HEK293T (cell line): Measurements from ENCODE around the gene TTYH2.

Source experiments
- CTCF ChIA-PET: fragments of 350-600 bp; formaldehyde crosslinking; extraction: SDS; loops from one replicate; lab custom pipeline; 2021; ENCODE audit warnings: antibody characterized with exemption, inconsistent platforms; lab: Yijun Ruan, JAX
- POLR2A ChIA-PET: fragments of 350-600 bp; formaldehyde crosslinking; extraction: SDS; loops from one replicate; lab custom pipeline; 2020; ENCODE audit warnings: antibody characterized with exemption, inconsistent platforms; lab: Yijun Ruan, JAX
- DNase-seq: peaks from one replicate; pipeline ENCODE4 v3.0.0; 2012; ENCODE audit warnings: mixed read lengths; ENCODE audit errors: extremely low spot score
- ARNT ChIP-seq: fragments of 450-650 bp; IDR thresholded peaks from 2 replicates; pipeline ENCODE4 v1.6.1; 2017; ENCODE audit warnings: mild to moderate bottlenecking
- BHLHE40 ChIP-seq: fragments of 450-650 bp; IDR thresholded peaks from 2 replicates; pipeline ENCODE4 v1.6.1; 2016; ENCODE audit warnings: mild to moderate bottlenecking, moderate library complexity, borderline replicate concordance
- CTBP1 ChIP-seq: fragments of 450-650 bp; IDR thresholded peaks from 2 replicates; pipeline ENCODE4 v1.6.1; 2016; ENCODE audit warnings: borderline replicate concordance
- ELF4 ChIP-seq: fragments of 450-650 bp; IDR thresholded peaks from 2 replicates; pipeline ENCODE4 v1.6.1; 2017; ENCODE audit warnings: antibody characterized with exemption
- FOXA1 ChIP-seq: fragments of 450-650 bp; IDR thresholded peaks from 2 replicates; pipeline ENCODE4 v1.6.1; 2016; ENCODE audit warnings: mild to moderate bottlenecking
- FOXK2 ChIP-seq: fragments of 450-650 bp; IDR thresholded peaks from 2 replicates; pipeline ENCODE4 v1.6.1; 2016; ENCODE audit warnings: mild to moderate bottlenecking
- FOXM1 ChIP-seq: fragments of 450-650 bp; IDR thresholded peaks from 2 replicates; pipeline ENCODE4 v1.6.1; 2017; ENCODE audit warnings: mild to moderate bottlenecking, borderline replicate concordance
- HDGF ChIP-seq: fragments of 450-650 bp; IDR thresholded peaks from 2 replicates; pipeline ENCODE4 v1.6.1; 2017; ENCODE audit warnings: antibody characterized with exemption, borderline replicate concordance
- L3MBTL2 ChIP-seq: fragments of 450-650 bp; conservative IDR thresholded peaks from 2 replicates; pipeline ENCODE4 v1.6.1; 2016; ENCODE audit warnings: mild to moderate bottlenecking
- LEF1 ChIP-seq: fragments of 450-650 bp; IDR thresholded peaks from 2 replicates; pipeline ENCODE4 v1.6.1; 2017; ENCODE audit warnings: mild to moderate bottlenecking, borderline replicate concordance
- NFRKB ChIP-seq: fragments of 450-650 bp; IDR thresholded peaks from 2 replicates; pipeline ENCODE4 v1.6.1; 2016; ENCODE audit warnings: mild to moderate bottlenecking, moderate library complexity
- PKNOX1 ChIP-seq: fragments of 450-650 bp; IDR thresholded peaks from 2 replicates; pipeline ENCODE4 v1.6.1; 2016
- SP1 ChIP-seq: fragments of 450-650 bp; IDR thresholded peaks from 2 replicates; pipeline ENCODE4 v1.6.1; 2017
- SUZ12 ChIP-seq: fragments of 450-650 bp; IDR thresholded peaks from 2 replicates; pipeline ENCODE4 v1.6.1; 2016; ENCODE audit warnings: mild to moderate bottlenecking
- TARDBP ChIP-seq: fragments of 450-650 bp; IDR thresholded peaks from 2 replicates; pipeline ENCODE4 v1.6.1; 2016
- ZNF384 ChIP-seq: fragments of 450-650 bp; IDR thresholded peaks from 2 replicates; pipeline ENCODE4 v1.6.1; 2016

TTYH2 gene

GRCh38 chr17:74241847-74242246, 28.5 kb downstream of the TTYH2 start:
- CTCF ChIA-PET, result no interaction called here
- DNase-seq, result no peak
- TF ChIP-seq HDGF (no peak), LEF1 (no peak), FOXM1 (no peak), ELF4 (no peak), SUZ12 (no peak), FOXK2 (no peak), TARDBP (no peak), SP1 (no peak), BHLHE40 (no peak), CTBP1 (no peak), L3MBTL2 (no peak), ARNT (no peak), ZNF384 (no peak), PKNOX1 (no peak), FOXA1 (no peak), NFRKB (no peak)
- POLR2A ChIA-PET, result interaction anchor here (1.5 kb wide), 1 partner anchor 11 kb away, joined by 3 read pairs; no protein-coding TSS in a partner anchor

GRCh38 chr17:74243013-74243755, 29.8 kb downstream of the TTYH2 start:
- TF ChIP-seq TARDBP (no peak), ARNT (no peak), LEF1 (no peak), FOXK2 (no peak), ELF4 (no peak), L3MBTL2 (no peak), SUZ12 (no peak), NFRKB (no peak), SP1 (no peak), HDGF (no peak), CTBP1 (no peak), FOXA1 (no peak), FOXM1 (no peak), ZNF384 (no peak), BHLHE40 (no peak), PKNOX1 (no peak)
- CTCF ChIA-PET, result no interaction called here
- POLR2A ChIA-PET, result no interaction called here
- DNase-seq, result no peak

- DNase-seq, result no peak
- ChIA-PET CTCF (interaction anchor here (0.7 kb wide), 1 partner anchor 863 kb away, joined by 3 read pairs; no protein-coding TSS in a partner anchor), POLR2A (no interaction called here)
- TF ChIP-seq L3MBTL2, result no peak
- no peak for TF ChIP-seq HDGF
- TF ChIP-seq LEF1, result no peak
- TF ChIP-seq CTBP1, result no peak
- TF ChIP-seq NFRKB, result no peak
- TF ChIP-seq SP1, result no peak
- no peak for TF ChIP-seq BHLHE40
- TF ChIP-seq SUZ12, result no peak
- no peak for TF ChIP-seq ELF4
- TF ChIP-seq FOXK2, result no peak
- no peak for TF ChIP-seq TARDBP
- TF ChIP-seq FOXA1, result no peak
Measured at GRCh38 chr17:74244128-74244527, 30.8 kb downstream of the TTYH2 start.

- ChIA-PET POLR2A (interaction anchor here (0.6 kb wide), 1 partner anchor 22 kb away, joined by 3 read pairs; no protein-coding TSS in a partner anchor), CTCF (interaction anchor here (0.7 to 0.8 kb wide), 2 partner anchors 9 to 863 kb away, joined by 3 read pairs; no protein-coding TSS in a partner anchor)
- TF ChIP-seq FOXA1, result no peak
- TF ChIP-seq L3MBTL2, result no peak
- TF ChIP-seq FOXK2, result no peak
- TF ChIP-seq ZNF384, result no peak
- no peak for TF ChIP-seq NFRKB
- TF ChIP-seq ELF4, result no peak
- no peak for TF ChIP-seq BHLHE40
- TF ChIP-seq CTBP1, result no peak
- no peak for TF ChIP-seq HDGF
- TF ChIP-seq SP1, result no peak
- no peak for TF ChIP-seq LEF1
- DNase-seq, result no peak
Measured at GRCh38 chr17:74244548-74244947, 31.2 kb downstream of the TTYH2 start.

GRCh38 chr17:74245145-74245831, 31.9 kb downstream of the TTYH2 start:
- ChIA-PET POLR2A (interaction anchor here (0.6 kb wide), 1 partner anchor 23 kb away, joined by 3 read pairs; no protein-coding TSS in a partner anchor), CTCF (interaction anchor here (0.6 to 0.8 kb wide), 2 partner anchors 10 to 27 kb away, joined by 3 read pairs; no protein-coding TSS in a partner anchor)
- no peak for DNase-seq
- TF ChIP-seq CTBP1 (no peak), NFRKB (no peak), FOXK2 (no peak), TARDBP (no peak), SP1 (no peak), FOXA1 (no peak)

- no peak for DNase-seq
- TF ChIP-seq FOXA1 (no peak), PKNOX1 (no peak), ZNF384 (no peak), CTBP1 (no peak), SP1 (no peak), LEF1 (no peak), L3MBTL2 (no peak), NFRKB (no peak)
- POLR2A ChIA-PET, result no interaction called here
- CTCF ChIA-PET, result interaction anchor here (0.6 kb wide), 1 partner anchor 27 kb away, joined by 3 read pairs; no protein-coding TSS in a partner anchor
Measured at GRCh38 chr17:74245871-74246270, 32.5 kb downstream of the TTYH2 start.
